AG04450 (cell line): Measurements from ENCODE around the gene ZNF283. TPM values are rescaled to one million over a fixed set of nuclear protein-coding genes. Genes with fewer than 3 reads are reported as not detected.
A peak's percentile ranks its signal among the peaks of the same experiment; 100 is the strongest.

ENCODE experiments used
- CTCF ChIA-PET: fragments of 300-600, 350-600 bp; formaldehyde crosslinking; extraction: SDS; loops from one replicate; lab custom pipeline; 2022; ENCODE audit warnings: antibody characterized with exemption, inconsistent platforms; lab: Charles Lee
- POLR2A ChIA-PET: fragments of 350-600 bp; formaldehyde crosslinking; extraction: SDS; loops from one replicate; lab custom pipeline; 2021; ENCODE audit warnings: antibody characterized with exemption, inconsistent platforms; lab: Yijun Ruan, JAX
- DNase-seq: peaks from one replicate; pipeline ENCODE4 v3.0.0-alpha.2; 2011; ENCODE audit warnings: low read depth, low spot score
- H3K27ac ChIP-seq: one replicate; pipeline ENCODE4 v1.5.1; 2012; ENCODE audit warnings: low read depth, low read length, control low read depth
- H3K27me3 ChIP-seq: one replicate; pipeline ENCODE4 v1.6.0; 2012; ENCODE audit warnings: low read length; ENCODE audit not compliant: control insufficient read depth, insufficient read depth
- H3K4me3 ChIP-seq: 2 replicates; pipeline ENCODE4 v1.5.1; 2011; ENCODE audit warnings: mild to moderate bottlenecking, low read depth, low read length, control low read depth
- H3K9me3 ChIP-seq: 2 replicates; pipeline ENCODE4 v1.5.1; 2012; ENCODE audit warnings: low read length; ENCODE audit not compliant: control insufficient read depth, insufficient read depth
- polyA minus RNA-seq: library from RNA; depleted of rRNA, polyadenylated mRNA; stranded (reverse); fragments of >200 nt; gene quantifications from 2 replicates; pipeline ENCODE4 v1.2.3, GENCODE V29; 2011; rRNA and poly(A)+ RNA removed
- polyA plus RNA-seq: library from polyadenylated mRNA; depleted of rRNA; stranded (reverse); fragments of >200 nt; gene quantifications from 2 replicates; pipeline ENCODE4 v1.2.3, GENCODE V29; 2011; rRNA removed
- TF ChIP-seq, protein P1 (sequence below): IDR thresholded peaks from 2 replicates; pipeline ENCODE4 v1.5.1; 2011; ENCODE audit warnings: low read depth, low read length, control low read depth, inconsistent platforms

The ZNF283 gene
- 5.6 and 7.9 TPM in 2 replicates for polyA plus RNA-seq
- polyA minus RNA-seq, result 11.0 and 13.2 TPM in 2 replicates

DNA sequence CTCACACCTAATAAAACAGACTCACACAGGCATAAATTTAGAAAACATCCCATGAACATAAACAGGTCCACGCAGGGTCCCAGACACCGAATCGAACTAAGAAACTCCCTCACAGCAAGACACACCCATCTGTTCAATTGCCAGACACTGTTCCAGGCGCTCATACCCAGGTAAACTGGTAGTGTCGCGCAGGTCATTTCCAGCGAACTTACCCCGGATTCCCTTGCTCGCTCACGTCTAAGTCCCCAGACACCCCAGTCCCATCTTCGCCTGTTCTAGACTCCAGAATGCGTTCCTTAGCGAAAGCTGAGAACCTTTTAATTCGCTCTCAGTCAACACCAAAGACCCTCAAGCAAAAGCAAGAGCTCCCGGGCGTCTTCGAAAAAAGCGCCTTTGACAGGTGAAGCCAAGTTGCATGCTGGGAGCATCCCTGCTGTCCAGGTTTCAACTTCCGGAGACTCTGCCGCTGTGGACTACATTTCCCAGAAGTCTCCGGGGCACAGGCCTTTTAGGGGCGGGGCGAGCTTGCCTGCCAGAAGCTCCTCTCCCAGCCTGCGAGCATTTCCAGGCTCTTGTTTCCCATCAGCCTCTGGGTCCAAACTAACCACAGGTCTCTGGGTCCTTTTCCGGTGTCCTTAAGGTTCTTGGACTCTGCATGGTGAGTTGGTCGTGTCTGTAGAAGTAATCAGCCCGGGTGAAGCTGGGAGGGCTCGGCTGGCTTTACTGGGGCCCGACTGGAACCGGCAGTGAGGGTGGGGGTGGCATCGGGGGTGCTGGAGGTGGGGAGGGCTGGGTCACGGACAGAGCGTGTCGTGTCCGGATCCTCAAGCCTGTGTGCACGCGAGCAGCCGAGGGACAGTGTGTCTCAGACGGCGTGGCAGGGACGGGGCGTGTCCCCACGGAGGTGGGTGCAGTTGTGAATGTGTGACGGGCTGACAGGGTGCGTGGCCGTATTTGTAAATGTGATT is at the start of gene ZNF283:
TSS of gene ZNF283 (plus strand) at position 535 of the 968 bp plus-strand sequence. CDS start 6,184 bp downstream, outside the sequence.
- peak; percentile 71 for DNase-seq
- peak within 1 kb of the TSS; percentile 89 for H3K4me3 ChIP-seq
- peaks cover 9% of the 10 kb centered on the region; the same call in 1 of the 2 replicates for H3K9me3 ChIP-seq
- ChIA-PET CTCF (interaction anchor here (1.2 kb wide), 1 partner anchor 82 kb away, joined by 3 read pairs; no protein-coding TSS in a partner anchor), POLR2A (interaction anchor here (0.6 to 1.0 kb wide), 2 partner anchors 72 to 286 kb away, joined by 3 read pairs; partner anchors contain the start of genes SMG9 and ZNF225)
- H3K27me3 ChIP-seq, result peaks cover 4% of the 10 kb centered on the region
- H3K27ac ChIP-seq, result peak within 1 kb of the TSS; percentile 11
- TF ChIP-seq, protein P1, sequence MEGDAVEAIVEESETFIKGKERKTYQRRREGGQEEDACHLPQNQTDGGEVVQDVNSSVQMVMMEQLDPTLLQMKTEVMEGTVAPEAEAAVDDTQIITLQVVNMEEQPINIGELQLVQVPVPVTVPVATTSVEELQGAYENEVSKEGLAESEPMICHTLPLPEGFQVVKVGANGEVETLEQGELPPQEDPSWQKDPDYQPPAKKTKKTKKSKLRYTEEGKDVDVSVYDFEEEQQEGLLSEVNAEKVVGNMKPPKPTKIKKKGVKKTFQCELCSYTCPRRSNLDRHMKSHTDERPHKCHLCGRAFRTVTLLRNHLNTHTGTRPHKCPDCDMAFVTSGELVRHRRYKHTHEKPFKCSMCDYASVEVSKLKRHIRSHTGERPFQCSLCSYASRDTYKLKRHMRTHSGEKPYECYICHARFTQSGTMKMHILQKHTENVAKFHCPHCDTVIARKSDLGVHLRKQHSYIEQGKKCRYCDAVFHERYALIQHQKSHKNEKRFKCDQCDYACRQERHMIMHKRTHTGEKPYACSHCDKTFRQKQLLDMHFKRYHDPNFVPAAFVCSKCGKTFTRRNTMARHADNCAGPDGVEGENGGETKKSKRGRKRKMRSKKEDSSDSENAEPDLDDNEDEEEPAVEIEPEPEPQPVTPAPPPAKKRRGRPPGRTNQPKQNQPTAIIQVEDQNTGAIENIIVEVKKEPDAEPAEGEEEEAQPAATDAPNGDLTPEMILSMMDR, result no peak

DNA sequence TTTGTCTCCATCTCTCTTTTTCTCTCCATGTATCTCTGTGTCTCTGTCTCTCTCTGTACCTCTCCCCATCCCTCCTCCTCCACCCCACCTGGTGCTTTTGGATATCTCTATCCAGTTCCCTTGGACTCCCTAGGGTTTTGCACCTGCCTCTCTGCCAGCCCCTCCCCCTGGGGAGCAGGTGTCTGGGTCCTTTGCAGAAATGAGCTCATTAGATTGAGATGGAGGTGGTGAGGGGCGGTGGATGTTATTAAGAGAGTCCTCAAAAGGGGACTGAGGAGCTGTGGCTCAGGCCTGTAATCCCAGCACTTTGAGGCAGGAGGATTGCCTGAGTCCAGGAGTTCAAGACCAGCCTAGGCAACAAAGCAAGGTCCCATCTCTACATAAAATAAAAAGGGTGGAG is 48.5 kb upstream of the ZNF283 start:
- Histone ChIP-seq H3K27me3 (peaks cover 4% of the 10 kb centered on the region), H3K4me3 (no peak overlapping the region), H3K27ac (no peak overlapping the region), H3K9me3 (no peaks in the 10 kb centered on the region; the same call in 1 of the 2 replicates)
- CTCF ChIA-PET, result interaction anchor here (0.6 to 1.3 kb wide), 4 partner anchors 12 to 143 kb away, joined by 3 read pairs; no protein-coding TSS in a partner anchor
- TF ChIP-seq, protein P1, result no peak
- POLR2A ChIA-PET, result no interaction called here
- no peak for DNase-seq

DNA sequence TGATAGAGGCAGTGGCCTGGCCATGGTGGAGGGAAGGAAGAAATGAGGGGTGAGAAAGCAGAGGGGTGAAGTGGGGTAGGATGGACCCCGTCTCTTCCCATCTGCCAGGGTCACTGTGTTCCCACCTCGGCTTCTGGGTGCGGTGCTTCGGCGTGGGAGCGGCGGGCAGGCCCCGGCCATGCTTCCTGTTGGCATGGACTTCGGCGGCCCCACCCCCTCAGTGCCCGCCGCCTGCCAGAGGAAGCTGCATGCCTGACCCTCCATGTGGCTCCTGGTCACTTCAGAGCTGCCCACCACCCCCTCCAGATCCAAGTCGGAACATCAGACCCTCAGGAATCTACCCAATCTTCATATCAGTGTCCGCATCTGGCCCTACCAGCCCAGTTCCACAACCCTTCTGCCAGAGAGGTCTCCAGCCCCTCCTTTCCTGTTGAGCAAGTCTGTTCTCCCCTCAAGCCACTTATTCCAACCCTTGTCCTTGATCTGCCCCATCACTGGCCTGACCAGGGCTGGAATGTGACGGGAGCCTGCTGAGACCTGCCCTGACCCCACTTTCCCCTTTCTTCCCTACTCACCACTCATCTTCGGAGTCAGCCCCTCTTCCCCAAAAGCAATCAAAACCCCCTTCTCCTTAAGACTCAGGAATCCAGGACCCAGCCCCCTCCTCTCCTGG is 47.8 kb upstream of the ZNF283 start:
- Histone ChIP-seq H3K27ac (no peak overlapping the region), H3K9me3 (no peaks in the 10 kb centered on the region; the same call in 1 of the 2 replicates), H3K4me3 (no peak overlapping the region), H3K27me3 (no peaks in the 10 kb centered on the region)
- ChIA-PET POLR2A (no interaction called here), CTCF (interaction anchor here (0.6 to 1.4 kb wide), 5 partner anchors 13 to 144 kb away, joined by 3 to 6 read pairs (median 3); no protein-coding TSS in a partner anchor)
- no peak for DNase-seq
- TF ChIP-seq, protein P1, result no peak

DNA sequence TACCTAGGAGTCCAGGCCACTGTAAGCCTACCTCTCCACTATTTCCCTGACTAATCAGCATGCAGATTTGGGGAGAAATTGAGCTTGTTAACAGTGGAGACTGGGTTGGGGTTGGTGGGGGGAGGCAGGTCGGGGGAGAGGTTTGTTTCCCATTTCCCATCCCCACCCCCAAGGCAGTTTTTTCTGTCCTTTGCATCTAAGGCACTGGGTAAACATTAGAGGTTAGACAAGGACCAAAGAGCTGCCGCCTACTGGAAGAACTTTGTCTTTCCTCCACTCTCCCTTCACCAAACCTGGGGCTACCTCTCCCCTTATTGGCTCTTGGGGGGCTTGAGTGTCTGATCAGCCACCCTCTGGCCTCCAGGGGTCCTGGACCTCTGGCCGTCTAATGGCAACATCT is 47.3 kb upstream of the ZNF283 start:
- TF ChIP-seq, protein P1, result no peak
- H3K4me3 ChIP-seq, result no peak overlapping the region
- H3K27me3 ChIP-seq, result no peaks in the 10 kb centered on the region
- no peaks in the 10 kb centered on the region; the same call in 1 of the 2 replicates for H3K9me3 ChIP-seq
- POLR2A ChIA-PET, result no interaction called here
- CTCF ChIA-PET, result interaction anchor here (1.4 kb wide), 1 partner anchor 14 kb away, joined by 6 read pairs; no protein-coding TSS in a partner anchor
- no peak overlapping the region for H3K27ac ChIP-seq
- DNase-seq, result no peak
